Measurements from ENCODE around the gene IGSF11. TPM values are rescaled to one million over a fixed set of nuclear protein-coding genes. Genes with fewer than 3 reads are reported as not detected.

Gene IGSF11
- total and polyA plus RNA-seq, 9 of the 15 experiments (the other 6 are each of a cell fraction or from before 2014, with no cell fraction given): 1.2 to 2.8 (median 1.7) TPM

DNA sequence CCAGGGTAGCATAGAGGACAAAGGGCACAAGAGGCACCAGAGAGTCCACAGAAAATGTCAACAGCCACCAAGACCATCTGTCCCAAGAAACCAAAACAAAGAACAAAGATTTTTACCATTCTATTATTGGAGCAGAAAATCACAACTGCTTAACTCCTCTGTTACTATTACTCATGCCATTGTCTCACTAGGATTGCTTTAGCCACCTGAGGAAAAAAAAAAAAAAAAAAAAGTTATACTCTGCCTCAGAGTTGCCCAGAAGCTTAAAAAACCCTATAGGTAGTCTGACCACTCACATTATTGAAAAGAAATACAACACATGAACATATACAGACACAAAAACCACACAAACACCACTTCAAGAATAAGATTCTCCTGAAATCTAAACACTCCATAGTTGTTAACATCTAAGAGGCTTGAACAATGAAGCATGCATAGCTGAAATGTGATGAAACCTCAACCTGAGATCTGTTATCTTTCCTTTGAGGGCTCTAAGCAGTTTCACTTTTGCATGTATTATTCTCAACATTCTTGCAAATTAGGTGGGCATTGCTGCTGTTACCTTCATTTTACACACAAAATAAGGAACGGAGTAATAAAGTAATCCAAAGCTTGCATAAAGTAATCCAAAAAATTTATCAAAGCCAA, 85.4 kb downstream of the IGSF11 start:
- in situ Hi-C loops (cut with MboI) (no loop called here), intact Hi-C loops (cut with micrococcal nuclease) (no loop called here)
- no peaks in the 10 kb centered on the region for H3K36me3 ChIP-seq (ENCODE audit: control insufficient read depth, insufficient read depth, low read length)
- no peaks in the 10 kb centered on the region for H3K27me3 ChIP-seq (ENCODE audit: control insufficient read depth in 2 of 2, insufficient read depth in 2 of 2, low read length in 2 of 2)
- peaks cover 0 to 11% of the 10 kb centered on the region in 2 experiments; a peak in 4 of 5 replicates for H3K4me1 ChIP-seq (replicated peaks in 1 of 2; ENCODE audit: control insufficient read depth in 2 of 2, insufficient read depth in 2 of 2, low read length in 2 of 2)
- CTCF ChIA-PET (ENCODE audit: low intra/inter-chr PET ratio): no interaction called here
- ATAC-seq (no peak), FAIRE-seq (no peak), DNase-seq (ENCODE audit: extremely low read depth in 1 of 4, low spot score in 3 of 4) (no peak)
- H3K4me2 ChIP-seq (ENCODE audit: insufficient read depth, low read length): no peak overlapping the region
- 57% methylated on average over 1 of the region's 1 CpG for whole genome bisulfite sequencing (ENCODE audit: insufficient coverage, low coverage, missing lambda C conversion rate)
- no peak overlapping the region for H3K4me3 ChIP-seq
- TF ChIP-seq SOX6 (IDR thresholded peaks at IDR 0.05) (peak; percentile 48; the same call in 1 of the 2 replicates), ZNF24 (IDR thresholded peaks at IDR 0.05) (no peak)
- no peaks in the 10 kb centered on the region for H3K79me2 ChIP-seq (ENCODE audit: control insufficient read depth, insufficient read depth, low read length)
- H3K27ac ChIP-seq (ENCODE audit: extremely low read depth, low read depth, low read length): no peak overlapping the region
- H3K9ac ChIP-seq (ENCODE audit: insufficient read depth in 1 of 2, low read depth in 2 of 2, low read length in 2 of 2): no peak overlapping the region
- H2AFZ ChIP-seq (ENCODE audit: low read depth, low read length): no peak overlapping the region
- H3K9me1 ChIP-seq (ENCODE audit: control insufficient read depth, insufficient read depth, low read length): no peaks in the 10 kb centered on the region
- H4K20me1 ChIP-seq (replicated peaks; ENCODE audit: control insufficient read depth, insufficient read depth, low read length): no peaks in the 10 kb centered on the region
- H3K9me3 ChIP-seq (replicated peaks; ENCODE audit: control insufficient read depth, insufficient read depth, low read depth, low read length): no peaks in the 10 kb centered on the region
- POLR2A ChIA-PET: no interaction called here
- BruUV-seq (replicated peaks): no TSS peak

DNA sequence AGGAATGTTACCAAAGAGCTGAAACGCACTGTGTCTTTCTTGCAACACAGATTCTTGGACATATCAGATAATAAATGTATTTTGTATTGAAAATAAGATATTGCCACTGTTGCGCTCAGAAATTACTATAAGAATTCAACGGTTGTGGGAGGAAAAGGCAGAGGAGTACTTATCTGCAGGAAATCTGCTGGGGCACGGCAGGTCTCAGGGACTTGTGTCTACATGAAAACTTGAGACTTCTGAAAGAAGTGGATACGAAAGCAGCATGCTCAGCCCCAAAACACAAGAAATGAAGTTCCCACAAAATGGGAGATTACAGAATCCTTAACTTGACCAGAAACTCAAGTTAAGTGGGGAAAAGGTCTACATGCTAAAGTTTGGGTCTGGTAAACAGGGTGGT, 86.5 kb downstream of the IGSF11 start:
- Histone ChIP-seq H3K9me3 (replicated peaks; ENCODE audit: control insufficient read depth, insufficient read depth, low read depth, low read length) (no peaks in the 10 kb centered on the region), H4K20me1 (replicated peaks; ENCODE audit: control insufficient read depth, insufficient read depth, low read length) (no peaks in the 10 kb centered on the region), H3K4me1 (replicated peaks in 1 of 2; ENCODE audit: control insufficient read depth in 2 of 2, insufficient read depth in 2 of 2, low read length in 2 of 2) (peaks cover 0 to 20% of the 10 kb centered on the region in 2 experiments; a peak in 4 of 5 replicates), H3K27me3 (ENCODE audit: control insufficient read depth in 2 of 2, insufficient read depth in 2 of 2, low read length in 2 of 2) (no peaks in the 10 kb centered on the region), H3K27ac (ENCODE audit: extremely low read depth, low read depth, low read length) (no peak overlapping the region), H3K79me2 (ENCODE audit: control insufficient read depth, insufficient read depth, low read length) (no peaks in the 10 kb centered on the region), H2AFZ (ENCODE audit: low read depth, low read length) (peak overlapping the region; percentile 34), H3K36me3 (ENCODE audit: control insufficient read depth, insufficient read depth, low read length) (no peaks in the 10 kb centered on the region), H3K4me2 (ENCODE audit: insufficient read depth, low read length) (no peak overlapping the region), H3K4me3 (no peak overlapping the region), H3K9ac (ENCODE audit: insufficient read depth in 1 of 2, low read depth in 2 of 2, low read length in 2 of 2) (no peak overlapping the region), H3K9me1 (ENCODE audit: control insufficient read depth, insufficient read depth, low read length) (no peaks in the 10 kb centered on the region)
- ATAC-seq (no peak), FAIRE-seq (no peak), DNase-seq (ENCODE audit: extremely low read depth in 1 of 4, low spot score in 3 of 4) (no peak)
- intact Hi-C loops (cut with micrococcal nuclease): no loop called here
- ChIA-PET CTCF (ENCODE audit: low intra/inter-chr PET ratio) (no interaction called here), POLR2A (no interaction called here)
- WGBS (ENCODE audit: insufficient coverage, low coverage, missing lambda C conversion rate): 41% methylated on average over 5 of the region's 5 CpGs
- in situ Hi-C loops (cut with MboI): no loop called here
- no peak for TF ChIP-seq SIX5 (IDR thresholded peaks at IDR 0.05; ENCODE audit: borderline replicate concordance in 1 of 2, insufficient read depth in 1 of 2, low read depth in 1 of 2, low read length in 2 of 2)
- no TSS peak for BruUV-seq (replicated peaks)
